Measurements from ENCODE around the gene UPK3BL1. TPM values are rescaled to one million over a fixed set of nuclear protein-coding genes. Genes with fewer than 3 reads are reported as not detected.
A peak's percentile ranks its signal among the peaks of the same experiment; 100 is the strongest.
"Not testable (repeated sequence)": the region's sequence is repeated elsewhere in the genome, so short reads cannot be mapped to it uniquely, and the experiment has no call there.

UPK3BL1 gene
- total RNA-seq, 2 experiments from 2014 or later, result 27.2 to 28.4 TPM

DNA sequence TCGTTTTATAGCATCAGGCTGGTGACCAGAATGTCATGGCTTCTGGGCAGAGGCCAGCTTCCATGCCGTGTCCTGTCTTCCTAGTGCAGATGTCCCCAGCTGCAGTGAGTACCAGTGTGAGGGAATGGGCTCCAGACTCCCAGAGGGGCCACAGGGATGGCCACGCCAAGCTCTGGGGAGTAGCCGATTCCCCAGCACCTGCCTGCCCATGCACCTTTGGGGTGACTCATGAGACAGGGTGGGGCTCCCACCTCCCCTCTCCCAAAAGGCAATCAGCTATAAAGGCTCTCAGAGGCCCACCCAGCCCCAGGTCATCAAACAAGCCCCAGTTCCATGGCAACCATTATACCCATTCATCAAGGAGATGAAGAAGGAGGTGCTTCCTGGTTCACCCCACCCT lies 7.3 kb upstream of the UPK3BL1 start, which contains the start of gene SPDYE2B:
Gene SPDYE2B, plus strand, starts transcription at position 396 of the 400 bp plus-strand sequence. CDS start 2,030 bp downstream, outside the sequence.
- H3K9me3 Mint-ChIP-seq; H3K27ac ChIP-seq (ENCODE audit: low read depth in 1 of 2, low read length in 2 of 2); H3K27ac Mint-ChIP-seq; CTCF ChIA-PET; H3K9me3 ChIP-seq (ENCODE audit: control insufficient read depth in 1 of 2, insufficient read depth in 1 of 2, low read length in 2 of 2); H3K4me3 ChIP-seq (ENCODE audit: low read length); H3K36me3 ChIP-seq (ENCODE audit: insufficient read depth, low read length); ATAC-seq (ENCODE audit: poor library complexity); H3K36me3 Mint-ChIP-seq (ENCODE audit: low read depth); H3K4me1 ChIP-seq (ENCODE audit: insufficient read depth, low read length); intact Hi-C loops (cut with DNase I, micrococcal nuclease); POLR2A ChIA-PET; DNase-seq; H3K27me3 ChIP-seq (ENCODE audit: control insufficient read depth in 1 of 2, insufficient read depth in 2 of 2, low read length in 2 of 2); H3K4me1 Mint-ChIP-seq (ENCODE audit: low read depth); H3K4me3 Mint-ChIP-seq; H3K27me3 Mint-ChIP-seq: not testable (repeated sequence)

DNA sequence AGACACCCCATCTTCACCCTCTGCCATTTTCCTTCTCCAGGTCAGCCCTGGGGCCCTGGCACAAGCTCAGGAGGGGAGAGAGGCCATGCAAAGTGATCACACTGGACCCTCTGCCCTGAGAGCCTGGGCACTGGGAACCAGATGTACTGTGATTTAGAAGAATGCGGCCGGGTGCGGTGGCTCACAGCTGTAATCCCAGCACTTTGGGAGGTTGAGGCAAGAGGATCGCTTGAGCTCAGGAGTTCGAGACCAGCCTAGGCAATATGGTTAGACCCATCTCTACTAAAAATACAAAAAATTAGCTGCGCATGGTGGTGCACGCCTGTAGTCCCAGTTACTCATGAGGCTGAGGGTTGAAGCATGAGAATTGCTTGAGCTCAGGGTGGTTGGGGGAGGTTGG lies 5.2 kb upstream of the UPK3BL1 start:
- H3K9me3 Mint-ChIP-seq; H3K27me3 Mint-ChIP-seq; CTCF ChIA-PET; H3K36me3 Mint-ChIP-seq (ENCODE audit: low read depth); H3K4me3 ChIP-seq (ENCODE audit: low read length); H3K36me3 ChIP-seq (ENCODE audit: insufficient read depth, low read length); H3K9me3 ChIP-seq (ENCODE audit: control insufficient read depth in 1 of 2, insufficient read depth in 1 of 2, low read length in 2 of 2); POLR2A ChIA-PET; H3K4me3 Mint-ChIP-seq; ATAC-seq (ENCODE audit: poor library complexity); H3K27me3 ChIP-seq (ENCODE audit: control insufficient read depth in 1 of 2, insufficient read depth in 2 of 2, low read length in 2 of 2); H3K4me1 ChIP-seq (ENCODE audit: insufficient read depth, low read length); intact Hi-C loops (cut with DNase I, micrococcal nuclease); H3K27ac Mint-ChIP-seq; H3K4me1 Mint-ChIP-seq (ENCODE audit: low read depth); H3K27ac ChIP-seq (ENCODE audit: low read depth in 1 of 2, low read length in 2 of 2): not testable (repeated sequence)
- peak in 1 of 14 experiments; percentile 27 for DNase-seq

DNA sequence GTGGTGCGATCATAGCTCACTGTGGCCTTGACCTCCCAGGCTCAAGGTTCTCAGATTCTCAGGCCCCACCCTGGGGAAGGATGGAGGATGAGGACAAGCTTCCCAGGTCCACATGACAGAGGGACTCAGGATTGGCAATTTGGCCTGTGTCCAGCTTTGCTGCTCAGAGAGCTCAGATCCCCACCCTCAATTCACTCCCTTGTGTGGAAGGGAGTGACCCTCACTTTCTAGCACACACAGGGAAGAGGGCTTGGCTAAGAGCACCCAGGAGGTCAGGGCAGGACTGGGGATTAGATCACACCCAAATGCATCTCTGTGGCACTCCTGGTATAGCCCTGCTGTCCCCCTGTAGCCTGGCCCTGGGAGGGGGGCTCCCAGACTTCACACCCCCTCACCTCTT lies 813 bp upstream of the UPK3BL1 start:
- H3K9me3 Mint-ChIP-seq; H3K4me3 ChIP-seq (ENCODE audit: low read length); intact Hi-C loops (cut with DNase I, micrococcal nuclease); H3K4me1 Mint-ChIP-seq (ENCODE audit: low read depth); H3K36me3 ChIP-seq (ENCODE audit: insufficient read depth, low read length); POLR2A ChIA-PET; H3K36me3 Mint-ChIP-seq (ENCODE audit: low read depth); H3K27ac Mint-ChIP-seq; DNase-seq; H3K27me3 Mint-ChIP-seq; CTCF ChIA-PET; H3K27ac ChIP-seq (ENCODE audit: low read depth in 1 of 2, low read length in 2 of 2); H3K9me3 ChIP-seq (ENCODE audit: control insufficient read depth in 1 of 2, insufficient read depth in 1 of 2, low read length in 2 of 2); H3K27me3 ChIP-seq (ENCODE audit: control insufficient read depth in 1 of 2, insufficient read depth in 2 of 2, low read length in 2 of 2); ATAC-seq (ENCODE audit: poor library complexity); H3K4me1 ChIP-seq (ENCODE audit: insufficient read depth, low read length); H3K4me3 Mint-ChIP-seq: not testable (repeated sequence)

DNA sequence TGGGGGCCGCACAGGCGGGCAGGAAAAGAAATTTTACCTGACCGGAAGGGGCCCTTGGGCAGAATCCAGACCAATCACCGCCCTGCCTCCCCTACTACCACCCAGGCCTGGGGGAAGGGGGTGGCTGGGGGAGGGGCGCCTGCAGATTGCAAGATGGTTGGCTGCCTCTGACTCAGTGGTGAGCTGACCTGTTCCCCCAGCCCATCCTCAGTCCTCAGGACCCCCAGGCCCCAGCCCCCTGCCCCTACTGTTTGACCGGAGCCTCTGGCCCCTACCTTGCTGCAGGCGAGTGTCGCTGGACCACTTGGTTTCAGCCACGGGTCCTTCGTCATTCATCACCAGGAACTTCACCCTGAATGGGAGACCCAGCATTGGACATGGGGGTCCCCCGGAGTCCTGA lies 3.7 kb downstream of the UPK3BL1 start:
- CTCF ChIA-PET; H3K9me3 Mint-ChIP-seq; H3K27ac Mint-ChIP-seq; H3K9me3 ChIP-seq (ENCODE audit: control insufficient read depth in 1 of 2, insufficient read depth in 1 of 2, low read length in 2 of 2); H3K4me3 ChIP-seq (ENCODE audit: low read length); H3K36me3 ChIP-seq (ENCODE audit: insufficient read depth, low read length); POLR2A ChIA-PET; H3K4me1 Mint-ChIP-seq (ENCODE audit: low read depth); H3K36me3 Mint-ChIP-seq (ENCODE audit: low read depth); H3K4me3 Mint-ChIP-seq; H3K4me1 ChIP-seq (ENCODE audit: insufficient read depth, low read length); intact Hi-C loops (cut with DNase I, micrococcal nuclease); H3K27me3 ChIP-seq (ENCODE audit: control insufficient read depth in 1 of 2, insufficient read depth in 2 of 2, low read length in 2 of 2); H3K27ac ChIP-seq (ENCODE audit: low read depth in 1 of 2, low read length in 2 of 2); H3K27me3 Mint-ChIP-seq; ATAC-seq (ENCODE audit: poor library complexity): not testable (repeated sequence)
- peak in 5 of 14 experiments; percentile 0 to 33 (median 1) for DNase-seq

DNA sequence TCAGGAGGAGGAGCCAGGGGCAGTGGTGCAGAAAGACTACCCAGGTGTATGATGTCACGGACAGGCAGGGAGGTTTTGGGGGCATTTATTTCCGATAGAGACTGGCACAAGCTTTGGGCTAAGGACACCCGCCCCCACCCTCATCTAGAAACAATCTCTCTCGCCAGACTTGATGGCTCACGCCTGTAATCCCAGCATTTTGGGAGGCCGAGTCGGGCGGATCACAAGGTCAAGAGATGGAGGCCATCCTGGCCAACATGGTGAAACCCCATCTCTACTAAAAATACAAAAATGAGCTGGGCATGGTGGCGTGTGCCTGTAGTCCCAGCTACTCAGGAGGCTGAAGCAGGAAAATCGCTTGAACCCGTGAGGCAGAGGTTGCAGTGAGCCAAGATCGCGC lies 5.6 kb downstream of the UPK3BL1 start:
- H3K4me1 ChIP-seq (ENCODE audit: insufficient read depth, low read length); intact Hi-C loops (cut with DNase I, micrococcal nuclease); H3K36me3 ChIP-seq (ENCODE audit: insufficient read depth, low read length); ATAC-seq (ENCODE audit: poor library complexity); H3K4me1 Mint-ChIP-seq (ENCODE audit: low read depth); H3K4me3 ChIP-seq (ENCODE audit: low read length); H3K9me3 Mint-ChIP-seq; H3K27ac ChIP-seq (ENCODE audit: low read depth in 1 of 2, low read length in 2 of 2); H3K36me3 Mint-ChIP-seq (ENCODE audit: low read depth); CTCF ChIA-PET; H3K4me3 Mint-ChIP-seq; H3K27me3 ChIP-seq (ENCODE audit: control insufficient read depth in 1 of 2, insufficient read depth in 2 of 2, low read length in 2 of 2); H3K9me3 ChIP-seq (ENCODE audit: control insufficient read depth in 1 of 2, insufficient read depth in 1 of 2, low read length in 2 of 2); H3K27ac Mint-ChIP-seq; POLR2A ChIA-PET; H3K27me3 Mint-ChIP-seq: not testable (repeated sequence)
- DNase-seq, result peak in 1 of 14 experiments; percentile 16

DNA sequence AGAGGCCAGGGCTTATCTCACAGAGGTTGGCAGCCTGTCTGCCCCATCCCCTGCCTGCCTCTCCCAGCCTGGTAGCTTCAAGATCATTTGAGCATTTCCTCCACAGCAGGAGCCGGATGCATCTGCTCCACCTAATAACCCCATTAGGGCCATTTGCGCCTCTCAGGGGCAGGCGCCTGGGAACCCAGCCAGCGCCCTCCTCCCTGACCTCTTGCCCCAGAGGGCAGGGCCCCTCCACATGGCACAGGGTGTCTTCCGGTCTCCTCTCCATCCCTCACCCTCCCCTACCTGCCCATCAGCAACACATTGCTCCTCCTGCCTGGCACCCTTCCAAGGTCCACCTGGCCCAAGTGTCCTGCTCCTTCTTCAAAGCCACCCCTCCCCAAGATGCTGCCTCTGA lies 7.2 kb downstream of the UPK3BL1 start:
- intact Hi-C loops (cut with DNase I, micrococcal nuclease); H3K36me3 Mint-ChIP-seq (ENCODE audit: low read depth); H3K4me3 ChIP-seq (ENCODE audit: low read length); H3K4me1 ChIP-seq (ENCODE audit: insufficient read depth, low read length); DNase-seq; H3K27ac ChIP-seq (ENCODE audit: low read depth in 1 of 2, low read length in 2 of 2); H3K36me3 ChIP-seq (ENCODE audit: insufficient read depth, low read length); H3K27me3 ChIP-seq (ENCODE audit: control insufficient read depth in 1 of 2, insufficient read depth in 2 of 2, low read length in 2 of 2); H3K27me3 Mint-ChIP-seq; H3K4me3 Mint-ChIP-seq; H3K4me1 Mint-ChIP-seq (ENCODE audit: low read depth); H3K27ac Mint-ChIP-seq; ATAC-seq (ENCODE audit: poor library complexity); H3K9me3 ChIP-seq (ENCODE audit: control insufficient read depth in 1 of 2, insufficient read depth in 1 of 2, low read length in 2 of 2); POLR2A ChIA-PET; H3K9me3 Mint-ChIP-seq; CTCF ChIA-PET: not testable (repeated sequence)

DNA sequence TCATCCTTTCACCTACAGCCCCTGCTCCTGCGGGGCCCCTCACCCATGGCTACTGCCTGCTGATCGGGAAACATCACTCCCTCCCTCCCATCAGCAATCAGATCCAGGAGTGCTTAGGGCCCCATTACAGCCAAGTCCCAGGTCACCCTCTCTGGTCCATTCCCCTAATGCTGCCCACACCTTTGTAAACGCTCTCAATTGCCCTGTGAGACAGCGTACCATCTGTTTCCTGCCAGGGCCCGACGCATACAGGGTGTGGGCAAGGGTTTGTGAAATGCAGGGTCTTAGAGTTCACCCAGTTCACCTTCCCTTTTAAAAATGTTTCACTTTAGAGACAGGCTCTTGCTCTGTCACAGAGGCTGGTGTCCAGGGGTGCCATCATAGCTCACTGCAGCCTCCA lies 8.3 kb downstream of the UPK3BL1 start:
- H3K27ac ChIP-seq (ENCODE audit: low read depth in 1 of 2, low read length in 2 of 2); H3K4me3 Mint-ChIP-seq; H3K36me3 ChIP-seq (ENCODE audit: insufficient read depth, low read length); H3K27ac Mint-ChIP-seq; intact Hi-C loops (cut with DNase I, micrococcal nuclease); H3K4me1 Mint-ChIP-seq (ENCODE audit: low read depth); H3K9me3 Mint-ChIP-seq; CTCF ChIA-PET; H3K36me3 Mint-ChIP-seq (ENCODE audit: low read depth); H3K4me1 ChIP-seq (ENCODE audit: insufficient read depth, low read length); H3K4me3 ChIP-seq (ENCODE audit: low read length); POLR2A ChIA-PET; H3K27me3 Mint-ChIP-seq; H3K9me3 ChIP-seq (ENCODE audit: control insufficient read depth in 1 of 2, insufficient read depth in 1 of 2, low read length in 2 of 2); ATAC-seq (ENCODE audit: poor library complexity); H3K27me3 ChIP-seq (ENCODE audit: control insufficient read depth in 1 of 2, insufficient read depth in 2 of 2, low read length in 2 of 2): not testable (repeated sequence)
- DNase-seq, result peak in 1 of 14 experiments; percentile 19

All from CD4-positive, alpha-beta T cell (primary cell).